ENCODE measurements around the gene RABGGTB. TPM values are rescaled to one million over a fixed set of nuclear protein-coding genes. Genes with fewer than 3 reads are reported as not detected.
"Not testable (repeated sequence)": the region's sequence is repeated elsewhere in the genome, so short reads cannot be mapped to it uniquely, and the experiment has no call there.

The RABGGTB gene
- total RNA-seq, 1 donor from 2014 or later = 17.7 TPM

DNA sequence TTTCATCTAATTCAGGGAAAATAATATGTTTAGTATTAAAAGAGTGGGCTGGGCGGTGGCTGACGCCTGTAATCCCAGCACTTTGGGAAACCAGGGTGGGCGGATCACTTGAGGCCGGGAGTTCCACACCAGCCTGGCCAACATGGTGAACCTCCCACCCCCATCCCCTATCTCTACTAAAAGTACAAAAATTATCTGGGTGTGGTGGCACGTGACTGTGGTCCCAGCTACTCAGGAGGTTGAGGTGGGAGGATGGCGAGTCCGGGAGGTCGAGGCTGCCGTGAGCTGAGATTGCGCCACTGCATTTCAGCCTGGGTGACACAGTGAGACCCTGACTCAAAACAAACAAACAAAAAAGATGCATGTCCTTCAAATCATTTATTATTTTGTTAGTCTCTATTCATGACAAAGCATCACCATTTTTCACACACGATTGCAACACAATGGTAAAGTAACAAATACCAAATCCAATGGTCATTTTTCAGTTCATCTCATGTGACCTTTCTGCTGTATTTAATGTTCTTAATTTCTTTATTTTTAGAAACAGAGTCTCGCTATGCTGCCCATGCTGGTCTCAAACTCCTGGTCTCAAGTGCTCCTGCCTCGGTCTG is 11.7 kb downstream of the RABGGTB start:
- no peaks in the 10 kb centered on the region for H3K27me3 ChIP-seq
- H3K36me3 ChIP-seq = peaks cover 30 to 55% of the 10 kb centered on the region in 2 donors

DNA sequence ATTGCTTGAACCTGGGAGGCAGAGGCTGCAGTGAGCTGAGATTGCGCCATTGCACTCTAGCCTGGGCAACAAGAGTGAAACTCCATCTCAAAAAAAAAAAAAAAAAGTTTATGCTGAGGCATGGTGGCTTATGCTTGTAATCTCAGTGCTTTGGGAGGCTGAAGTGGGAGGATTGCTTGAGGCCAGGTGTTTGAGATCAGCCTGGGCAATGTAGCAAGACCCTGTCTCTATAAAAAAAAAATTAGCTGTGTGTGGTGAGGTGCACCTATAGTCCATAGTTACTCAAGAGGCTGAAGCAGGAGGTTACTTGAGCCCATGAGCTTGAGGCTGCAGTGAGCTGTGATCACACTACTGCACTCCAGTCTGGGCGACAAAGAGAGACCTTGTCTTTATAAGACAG is 15.4 kb downstream of the RABGGTB start:
- DNase-seq (ENCODE audit: low spot score in 2 of 2); H3K27ac ChIP-seq; H3K4me3 ChIP-seq; intact Hi-C loops (cut with DNase I); H3K27me3 ChIP-seq; H3K9me3 ChIP-seq; H3K4me1 ChIP-seq: not testable (repeated sequence)
- H3K36me3 ChIP-seq = peaks cover 0 to 17% of the 10 kb centered on the region in 2 donors

More for the DNA sequence above, 11.7 kb downstream of the RABGGTB start:
- no peak overlapping the region for H3K4me3 ChIP-seq
- H3K9me3 ChIP-seq = no peaks in the 10 kb centered on the region
- intact Hi-C loops (cut with DNase I) = no loop called here
- H3K27ac ChIP-seq = no peak overlapping the region
- DNase-seq (ENCODE audit: low spot score in 2 of 2) = no peak
- TF ChIP-seq, protein P1, sequence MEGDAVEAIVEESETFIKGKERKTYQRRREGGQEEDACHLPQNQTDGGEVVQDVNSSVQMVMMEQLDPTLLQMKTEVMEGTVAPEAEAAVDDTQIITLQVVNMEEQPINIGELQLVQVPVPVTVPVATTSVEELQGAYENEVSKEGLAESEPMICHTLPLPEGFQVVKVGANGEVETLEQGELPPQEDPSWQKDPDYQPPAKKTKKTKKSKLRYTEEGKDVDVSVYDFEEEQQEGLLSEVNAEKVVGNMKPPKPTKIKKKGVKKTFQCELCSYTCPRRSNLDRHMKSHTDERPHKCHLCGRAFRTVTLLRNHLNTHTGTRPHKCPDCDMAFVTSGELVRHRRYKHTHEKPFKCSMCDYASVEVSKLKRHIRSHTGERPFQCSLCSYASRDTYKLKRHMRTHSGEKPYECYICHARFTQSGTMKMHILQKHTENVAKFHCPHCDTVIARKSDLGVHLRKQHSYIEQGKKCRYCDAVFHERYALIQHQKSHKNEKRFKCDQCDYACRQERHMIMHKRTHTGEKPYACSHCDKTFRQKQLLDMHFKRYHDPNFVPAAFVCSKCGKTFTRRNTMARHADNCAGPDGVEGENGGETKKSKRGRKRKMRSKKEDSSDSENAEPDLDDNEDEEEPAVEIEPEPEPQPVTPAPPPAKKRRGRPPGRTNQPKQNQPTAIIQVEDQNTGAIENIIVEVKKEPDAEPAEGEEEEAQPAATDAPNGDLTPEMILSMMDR (IDR thresholded peaks at IDR 0.05) = no peak
- no peaks in the 10 kb centered on the region for H3K4me1 ChIP-seq

DNA sequence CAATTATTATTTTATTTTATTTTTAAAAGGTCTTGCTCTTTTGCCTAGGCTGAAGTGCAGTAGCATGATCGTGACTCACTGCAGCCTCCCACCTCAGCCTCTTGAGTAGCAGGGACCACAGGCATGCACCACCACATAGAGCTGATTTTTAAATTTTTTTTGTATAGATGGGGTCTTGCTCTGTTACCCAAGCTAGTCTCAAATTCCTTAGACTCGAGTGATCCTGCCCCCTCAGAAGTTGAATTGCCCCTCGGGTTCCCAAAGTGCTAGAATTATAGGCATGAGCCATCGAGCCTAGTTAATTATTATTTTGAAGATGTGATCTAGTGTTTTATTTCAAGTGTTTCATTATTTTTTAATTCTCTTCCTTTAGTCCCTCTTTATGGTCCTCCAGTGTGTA is 22.9 kb downstream of the RABGGTB start:
- TF ChIP-seq, protein P1 (IDR thresholded peaks at IDR 0.05) = no peak
- Histone ChIP-seq H3K27ac (no peak overlapping the region), H3K36me3 (no peaks in the 10 kb centered on the region), H3K4me1 (no peaks in the 10 kb centered on the region), H3K9me3 (no peaks in the 10 kb centered on the region), H3K4me3 (no peak overlapping the region), H3K27me3 (no peaks in the 10 kb centered on the region)
- no peak for DNase-seq (ENCODE audit: low spot score in 2 of 2)
- intact Hi-C loops (cut with DNase I) = no loop called here

DNA sequence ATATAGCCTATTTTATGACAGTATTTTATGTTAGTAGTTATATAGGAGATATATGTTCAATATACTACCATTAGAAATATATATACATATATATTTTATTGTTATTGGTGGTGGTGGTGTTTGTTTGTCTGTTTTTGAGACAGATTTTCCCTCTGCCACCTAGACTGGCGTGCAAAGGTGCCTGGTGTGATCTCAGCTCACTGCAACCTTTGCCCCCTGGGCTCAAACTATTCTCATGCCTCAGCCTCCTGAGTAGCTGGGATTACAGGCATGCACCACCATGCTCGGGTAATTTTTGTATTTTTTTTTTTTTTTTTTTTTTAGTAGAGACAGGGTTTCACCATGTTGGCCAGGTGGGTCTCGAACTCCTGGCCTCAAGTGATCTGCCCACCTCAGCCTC is 24.1 kb downstream of the RABGGTB start:
- intact Hi-C loops (cut with DNase I); DNase-seq (ENCODE audit: low spot score in 2 of 2); H3K27me3 ChIP-seq; H3K9me3 ChIP-seq; H3K4me3 ChIP-seq; H3K36me3 ChIP-seq; H3K27ac ChIP-seq; H3K4me1 ChIP-seq: not testable (repeated sequence)

DNA sequence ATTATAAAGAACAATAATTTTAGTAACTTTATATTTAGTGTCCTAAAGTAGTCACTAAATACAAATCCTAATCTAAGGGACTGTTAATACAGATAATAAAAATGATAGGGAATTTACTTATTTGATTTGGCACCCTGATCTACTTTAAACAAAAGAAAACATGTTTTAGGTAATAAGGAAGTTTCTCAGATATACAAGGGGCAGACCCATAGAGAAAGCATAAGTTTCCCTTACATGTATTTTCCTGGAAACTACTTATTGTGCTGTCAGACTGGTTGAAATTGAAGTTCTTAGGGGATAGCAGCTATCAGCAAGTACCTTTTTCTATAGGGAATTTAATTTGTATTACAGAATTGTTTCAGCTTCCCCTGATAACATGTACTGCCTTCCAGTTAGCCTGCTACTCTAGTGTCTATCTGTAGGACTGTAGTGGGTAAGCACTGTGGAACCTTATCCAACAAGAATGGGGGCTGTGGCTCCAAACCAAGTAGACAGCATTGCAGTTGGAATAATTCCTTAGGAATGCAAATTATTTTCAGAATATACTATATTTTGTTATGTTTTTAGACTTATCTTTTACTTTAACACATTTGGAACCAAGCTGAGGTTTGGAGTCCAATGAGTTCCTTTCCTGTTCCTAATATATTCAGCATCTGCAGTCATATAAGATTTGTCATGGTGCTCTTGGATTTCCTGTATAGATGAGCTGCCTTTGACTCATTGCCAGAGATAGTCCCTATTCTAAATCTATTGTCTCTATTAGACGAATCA is 25.3 kb downstream of the RABGGTB start:
- no peak overlapping the region for H3K4me3 ChIP-seq
- intact Hi-C loops (cut with DNase I) = no loop called here
- H3K27me3 ChIP-seq = no peaks in the 10 kb centered on the region
- no peak for DNase-seq (ENCODE audit: low spot score in 2 of 2)
- H3K4me1 ChIP-seq = no peaks in the 10 kb centered on the region
- H3K36me3 ChIP-seq = no peaks in the 10 kb centered on the region
- H3K9me3 ChIP-seq = no peaks in the 10 kb centered on the region
- no peak overlapping the region for H3K27ac ChIP-seq
- TF ChIP-seq, protein P1 (IDR thresholded peaks at IDR 0.05) = no peak

DNA sequence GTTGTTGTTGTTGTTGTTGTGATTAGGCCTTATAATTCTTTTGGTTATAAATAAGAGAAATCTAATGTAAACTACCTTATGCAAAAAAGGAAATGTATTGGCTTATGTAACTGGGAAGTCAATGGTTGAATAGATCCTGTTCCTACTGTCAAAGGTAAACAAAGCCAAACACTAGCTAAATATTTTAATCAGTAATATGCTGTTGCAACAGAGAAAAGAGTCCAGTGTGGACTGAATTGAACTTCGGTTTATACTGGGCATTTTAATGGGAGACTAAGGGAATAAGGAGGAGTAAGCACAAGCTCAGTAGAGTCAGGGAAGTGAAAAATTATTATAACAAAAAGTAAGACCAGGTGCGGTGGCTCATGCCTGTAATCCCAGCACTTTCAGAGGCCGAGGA is 26.0 kb downstream of the RABGGTB start:
- Histone ChIP-seq H3K4me3 (no peak overlapping the region), H3K27me3 (no peaks in the 10 kb centered on the region), H3K4me1 (no peaks in the 10 kb centered on the region), H3K9me3 (no peaks in the 10 kb centered on the region), H3K36me3 (no peaks in the 10 kb centered on the region), H3K27ac (no peak overlapping the region)
- intact Hi-C loops (cut with DNase I) = no loop called here
- DNase-seq (ENCODE audit: low spot score in 2 of 2) = no peak
- TF ChIP-seq, protein P1 (IDR thresholded peaks at IDR 0.05) = no peak

DNA sequence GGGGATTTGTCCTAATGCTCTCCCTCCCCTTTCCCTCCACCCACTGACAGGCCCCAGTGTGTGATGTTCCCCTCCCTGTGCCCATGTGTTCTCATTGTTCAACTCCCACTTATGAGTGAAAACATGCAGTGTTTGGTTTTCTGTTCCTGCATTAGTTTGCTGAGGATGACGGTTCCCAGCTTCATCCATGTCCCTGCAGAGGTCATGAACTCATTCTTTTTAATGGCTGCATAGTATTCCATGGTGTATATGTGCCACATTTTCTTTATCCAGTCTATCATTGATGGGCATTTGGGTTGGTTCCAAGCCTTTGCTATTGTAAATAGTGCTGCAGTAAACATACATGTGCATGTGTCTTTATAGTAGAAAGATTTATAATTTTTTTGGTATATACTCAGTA is 37.5 kb downstream of the RABGGTB start:
- H3K27ac ChIP-seq; H3K36me3 ChIP-seq; H3K4me3 ChIP-seq; H3K9me3 ChIP-seq; H3K27me3 ChIP-seq; DNase-seq (ENCODE audit: low spot score in 2 of 2); H3K4me1 ChIP-seq; intact Hi-C loops (cut with DNase I): not testable (repeated sequence)
